ENCODE results near the gene C17orf78.

GRCh38 chr17:37406635-37407461 is 31.1 kb downstream of the C17orf78 start, which contains the start of the genes ACACA and TADA2A:
- TF ChIP-seq JUND (IDR thresholded peaks at IDR 0.05): no peak
- TF ChIP-seq EZH2 (IDR thresholded peaks at IDR 0.05): no peak
- TF ChIP-seq, protein P1, sequence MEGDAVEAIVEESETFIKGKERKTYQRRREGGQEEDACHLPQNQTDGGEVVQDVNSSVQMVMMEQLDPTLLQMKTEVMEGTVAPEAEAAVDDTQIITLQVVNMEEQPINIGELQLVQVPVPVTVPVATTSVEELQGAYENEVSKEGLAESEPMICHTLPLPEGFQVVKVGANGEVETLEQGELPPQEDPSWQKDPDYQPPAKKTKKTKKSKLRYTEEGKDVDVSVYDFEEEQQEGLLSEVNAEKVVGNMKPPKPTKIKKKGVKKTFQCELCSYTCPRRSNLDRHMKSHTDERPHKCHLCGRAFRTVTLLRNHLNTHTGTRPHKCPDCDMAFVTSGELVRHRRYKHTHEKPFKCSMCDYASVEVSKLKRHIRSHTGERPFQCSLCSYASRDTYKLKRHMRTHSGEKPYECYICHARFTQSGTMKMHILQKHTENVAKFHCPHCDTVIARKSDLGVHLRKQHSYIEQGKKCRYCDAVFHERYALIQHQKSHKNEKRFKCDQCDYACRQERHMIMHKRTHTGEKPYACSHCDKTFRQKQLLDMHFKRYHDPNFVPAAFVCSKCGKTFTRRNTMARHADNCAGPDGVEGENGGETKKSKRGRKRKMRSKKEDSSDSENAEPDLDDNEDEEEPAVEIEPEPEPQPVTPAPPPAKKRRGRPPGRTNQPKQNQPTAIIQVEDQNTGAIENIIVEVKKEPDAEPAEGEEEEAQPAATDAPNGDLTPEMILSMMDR (IDR thresholded peaks at IDR 0.05 in 2 of 3, conservative IDR thresholded peaks at IDR 0.05 in 1 of 3; ENCODE audit: borderline replicate concordance in 1 of 3, insufficient read depth in 1 of 3, low read depth in 2 of 3, low read length in 2 of 3): 0 out of 6 replicates have a peak, but pooled peaks of 1 of the 3 experiments have one; percentile 3
- TF ChIP-seq POLR2A (IDR thresholded peaks at IDR 0.05; ENCODE audit: borderline replicate concordance, extremely low read depth, insufficient read depth, insufficient read length): no peak
- peak; percentile 88 for TF ChIP-seq YY1 (IDR thresholded peaks at IDR 0.05; ENCODE audit: extremely low read depth, insufficient replicate concordance, low read depth, low read length)
- peak; percentile 68 for TF ChIP-seq SIN3A (IDR thresholded peaks at IDR 0.05; ENCODE audit: low read depth)
- no peak for TF ChIP-seq CEBPB (IDR thresholded peaks at IDR 0.05; ENCODE audit: low read depth)
- TF ChIP-seq EZH2phosphoT487 (IDR thresholded peaks at IDR 0.05; ENCODE audit: borderline replicate concordance): no peak

All from HCT116 (cell line).